GM23338 (cell line): Measurements from ENCODE around the gene HGF. TPM values are rescaled to one million over a fixed set of nuclear protein-coding genes. Genes with fewer than 3 reads are reported as not detected.

Experiments used
- ATAC-seq: fragments of 200-7000 bp; cut with Tn5 transposase; 3 replicates; pipeline ENCODE4 v1.9.1; 2020
- DNase-seq: peaks from one replicate; pipeline ENCODE4 v3.0.0-alpha.2; 2015; ENCODE audit warnings: low spot score
- H2AFZ ChIP-seq: fragments of 200-600 bp; sonication (generic); 2 replicates; pipeline ENCODE4 v1.8.0; 2016; ENCODE audit warnings: antibody characterized with exemption, mild to moderate bottlenecking, moderate library complexity
- H3F3A ChIP-seq: fragments of 200-600 bp; sonication (generic); replicated peaks from 2 replicates; pipeline ENCODE4 v1.8.0; 2017; ENCODE audit warnings: antibody characterized with exemption, mixed run types, low read depth
- H3K27ac ChIP-seq: fragments of 200-600 bp; sonication (generic); 2 replicates; pipeline ENCODE4 v1.6.1; 2016; ENCODE audit warnings: low read depth
- H3K27me3 ChIP-seq: fragments of 200-600 bp; sonication (generic); 2 replicates; pipeline ENCODE4 v1.8.0; 2016; ENCODE audit warnings: mild to moderate bottlenecking, mixed run types, moderate library complexity; ENCODE audit not compliant: insufficient read depth
- H3K36me3 ChIP-seq: fragments of 200-600 bp; sonication (generic); 2 replicates; pipeline ENCODE4 v1.8.0; 2016; ENCODE audit warnings: mild to moderate bottlenecking; ENCODE audit not compliant: insufficient read depth
- H3K4me1 ChIP-seq: fragments of 200-600 bp; sonication (generic); 2 replicates; pipeline ENCODE4 v1.8.0; 2016; ENCODE audit warnings: mild to moderate bottlenecking, moderate library complexity; ENCODE audit not compliant: insufficient read depth
- H3K4me2 ChIP-seq: fragments of 200-600 bp; sonication (generic); 2 replicates; pipeline ENCODE4 v1.7.1; 2017; ENCODE audit warnings: mixed run types
- H3K4me3 ChIP-seq: fragments of 200-600 bp; sonication (generic); 2 replicates; pipeline ENCODE4 v1.6.1; 2016; ENCODE audit warnings: mixed run types
- H3K79me2 ChIP-seq: fragments of 200-600 bp; sonication (generic); replicated peaks from 2 replicates; pipeline ENCODE4 v1.8.0; 2017; ENCODE audit warnings: mild to moderate bottlenecking; ENCODE audit not compliant: insufficient read depth
- H3K9me2 ChIP-seq: fragments of 200-600 bp; sonication (generic); 2 replicates; pipeline ENCODE4 v1.8.0; 2017; ENCODE audit not compliant: insufficient read depth
- H4K20me1 ChIP-seq: fragments of 200-600 bp; sonication (generic); replicated peaks from 2 replicates; pipeline ENCODE4 v1.8.0; 2017; ENCODE audit warnings: mild to moderate bottlenecking; ENCODE audit not compliant: insufficient read depth
- H3K27ac Mint-ChIP-seq: 2 replicates; pipeline ENCODE4 v1.8.0; 2020; ENCODE audit warnings: inconsistent platforms, mild to moderate bottlenecking, moderate library complexity, mixed read lengths
- H3K27me3 Mint-ChIP-seq: 3 replicates; pipeline ENCODE4 v1.8.0; 2022; ENCODE audit warnings: low read depth, mild to moderate bottlenecking, moderate library complexity, mixed read lengths, inconsistent platforms; ENCODE audit not compliant: insufficient read depth, poor library complexity
- H3K36me3 Mint-ChIP-seq: 3 replicates; pipeline ENCODE4 v1.8.0; 2021; ENCODE audit warnings: low read depth, mild to moderate bottlenecking, inconsistent platforms, moderate library complexity, mixed read lengths
- H3K4me1 Mint-ChIP-seq: 3 replicates; pipeline ENCODE4 v1.8.0; 2020; ENCODE audit warnings: mild to moderate bottlenecking, inconsistent platforms, mixed read lengths
- H3K4me3 Mint-ChIP-seq: 3 replicates; pipeline ENCODE4 v1.8.0; 2021; ENCODE audit warnings: moderate library complexity, mild to moderate bottlenecking, inconsistent platforms, mixed read lengths
- H3K9me3 Mint-ChIP-seq: 3 replicates; pipeline ENCODE4 v1.8.0; 2020; ENCODE audit warnings: moderate library complexity, mild to moderate bottlenecking, inconsistent platforms, mixed read lengths
- CREB1 ChIP-seq: fragments of 250-450 bp; sonication (Bioruptor Pico); IDR thresholded peaks from 2 replicates; pipeline ENCODE4 v1.5.0; 2020; ENCODE audit warnings: low read depth, mild to moderate bottlenecking, moderate library complexity
- EZH2 ChIP-seq: fragments of 200-600 bp; sonication (generic); IDR thresholded peaks from one replicate; pipeline ENCODE4 v1.8.0; 2017; ENCODE audit warnings: antibody characterized with exemption, mild to moderate bottlenecking, low read depth; ENCODE audit not compliant: unreplicated experiment
- EZH2phosphoT487 ChIP-seq: fragments of 200-600 bp; sonication (generic); IDR thresholded peaks from one replicate; pipeline ENCODE4 v1.8.1; 2018; ENCODE audit warnings: antibody characterized with exemption; ENCODE audit not compliant: unreplicated experiment
- JUNB ChIP-seq: IDR thresholded peaks from one replicate; pipeline ENCODE4 v1.6.1; 2016; ENCODE audit warnings: antibody characterized with exemption; ENCODE audit not compliant: unreplicated experiment
- NANOG ChIP-seq: IDR thresholded peaks from 2 replicates; pipeline ENCODE4 v1.6.1; 2016; ENCODE audit warnings: antibody characterized with exemption, borderline replicate concordance
- POLR2AphosphoS5 ChIP-seq: IDR thresholded peaks from 2 replicates; pipeline ENCODE4 v1.6.1; 2016; ENCODE audit warnings: antibody characterized with exemption, low read depth
- STAT1 ChIP-seq: IDR thresholded peaks from one replicate; pipeline ENCODE4 v1.6.1; 2016; ENCODE audit warnings: antibody characterized with exemption; ENCODE audit not compliant: unreplicated experiment
- ZNF114 ChIP-seq: fragments of 250-450 bp; sonication (Bioruptor Pico); IDR thresholded peaks from 2 replicates; pipeline ENCODE4 v1.5.0; 2020; ENCODE audit warnings: mild to moderate bottlenecking, moderate library complexity
- ZNF331 ChIP-seq: fragments of 250-450 bp; sonication (Bioruptor Pico); IDR thresholded peaks from 2 replicates; pipeline ENCODE4 v1.5.0; 2020; ENCODE audit warnings: low read depth, mild to moderate bottlenecking, moderate library complexity
- polyA plus RNA-seq: library from polyadenylated mRNA; unstranded; fragments of >200 nt; fragmentation: Nextera tagmentation; extraction: Ambion mirVana; gene quantifications from 2 replicates; pipeline ENCODE4 v1.2.1, GENCODE V29; 2016
- total RNA-seq: library from RNA; depleted of rRNA; stranded (reverse); fragments of >200 nt; shearing (Covaris generic); gene quantifications from 2 replicates; pipeline ENCODE4 v1.2.3, GENCODE V29; 2014
- TF ChIP-seq, protein P1 (sequence below): fragments of 250-450 bp; sonication (Bioruptor Pico); IDR thresholded peaks from 2 replicates; pipeline ENCODE4 v1.5.0; 2020; ENCODE audit warnings: mild to moderate bottlenecking, moderate library complexity
- TF ChIP-seq, protein P2 (sequence below), 2 experiments: fragments of 200-600 bp in 1 of 2; sonication (generic) in 1 of 2; conservative IDR thresholded peaks; 2 replicates each; pipeline versions ENCODE4 v1.5.1 to v1.6.1; 2016 to 2017; ENCODE audit warnings: antibody characterized with exemption in 2 of 2, low read depth in 2 of 2, mild to moderate bottlenecking in 2 of 2, moderate library complexity in 1 of 2
- TF ChIP-seq, protein P3 (sequence below): IDR thresholded peaks from 2 replicates; pipeline ENCODE4 v1.6.1; 2016; ENCODE audit warnings: antibody characterized with exemption
- TF ChIP-seq, protein P4 (sequence below): IDR thresholded peaks from one replicate; pipeline ENCODE4 v1.6.1; 2018; ENCODE audit warnings: antibody characterized with exemption; ENCODE audit not compliant: unreplicated experiment

HGF gene
- total and polyA plus RNA-seq, 2 experiments from 2014 or later, result 0.24 to 1.1 TPM

DNA sequence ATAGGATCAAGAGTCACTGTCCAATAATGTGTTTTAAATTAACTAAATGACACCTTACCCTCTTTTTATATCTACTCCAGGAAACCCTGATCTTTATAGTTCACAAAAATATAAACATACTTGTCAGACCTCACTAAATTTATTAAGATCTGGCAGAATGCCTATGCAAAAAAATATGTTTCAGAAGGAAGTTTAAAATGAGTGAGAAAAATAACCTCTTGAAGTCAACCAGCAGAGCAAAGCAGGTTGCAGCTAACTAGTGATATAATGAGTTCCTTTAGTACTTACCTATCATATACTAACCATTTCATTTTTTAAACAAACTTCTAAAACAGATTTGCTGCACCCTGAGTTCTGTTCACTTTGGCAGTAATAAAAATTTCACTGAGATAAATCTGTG lies 14.0 kb upstream of the HGF start (continued):
- TF ChIP-seq, protein P1, sequence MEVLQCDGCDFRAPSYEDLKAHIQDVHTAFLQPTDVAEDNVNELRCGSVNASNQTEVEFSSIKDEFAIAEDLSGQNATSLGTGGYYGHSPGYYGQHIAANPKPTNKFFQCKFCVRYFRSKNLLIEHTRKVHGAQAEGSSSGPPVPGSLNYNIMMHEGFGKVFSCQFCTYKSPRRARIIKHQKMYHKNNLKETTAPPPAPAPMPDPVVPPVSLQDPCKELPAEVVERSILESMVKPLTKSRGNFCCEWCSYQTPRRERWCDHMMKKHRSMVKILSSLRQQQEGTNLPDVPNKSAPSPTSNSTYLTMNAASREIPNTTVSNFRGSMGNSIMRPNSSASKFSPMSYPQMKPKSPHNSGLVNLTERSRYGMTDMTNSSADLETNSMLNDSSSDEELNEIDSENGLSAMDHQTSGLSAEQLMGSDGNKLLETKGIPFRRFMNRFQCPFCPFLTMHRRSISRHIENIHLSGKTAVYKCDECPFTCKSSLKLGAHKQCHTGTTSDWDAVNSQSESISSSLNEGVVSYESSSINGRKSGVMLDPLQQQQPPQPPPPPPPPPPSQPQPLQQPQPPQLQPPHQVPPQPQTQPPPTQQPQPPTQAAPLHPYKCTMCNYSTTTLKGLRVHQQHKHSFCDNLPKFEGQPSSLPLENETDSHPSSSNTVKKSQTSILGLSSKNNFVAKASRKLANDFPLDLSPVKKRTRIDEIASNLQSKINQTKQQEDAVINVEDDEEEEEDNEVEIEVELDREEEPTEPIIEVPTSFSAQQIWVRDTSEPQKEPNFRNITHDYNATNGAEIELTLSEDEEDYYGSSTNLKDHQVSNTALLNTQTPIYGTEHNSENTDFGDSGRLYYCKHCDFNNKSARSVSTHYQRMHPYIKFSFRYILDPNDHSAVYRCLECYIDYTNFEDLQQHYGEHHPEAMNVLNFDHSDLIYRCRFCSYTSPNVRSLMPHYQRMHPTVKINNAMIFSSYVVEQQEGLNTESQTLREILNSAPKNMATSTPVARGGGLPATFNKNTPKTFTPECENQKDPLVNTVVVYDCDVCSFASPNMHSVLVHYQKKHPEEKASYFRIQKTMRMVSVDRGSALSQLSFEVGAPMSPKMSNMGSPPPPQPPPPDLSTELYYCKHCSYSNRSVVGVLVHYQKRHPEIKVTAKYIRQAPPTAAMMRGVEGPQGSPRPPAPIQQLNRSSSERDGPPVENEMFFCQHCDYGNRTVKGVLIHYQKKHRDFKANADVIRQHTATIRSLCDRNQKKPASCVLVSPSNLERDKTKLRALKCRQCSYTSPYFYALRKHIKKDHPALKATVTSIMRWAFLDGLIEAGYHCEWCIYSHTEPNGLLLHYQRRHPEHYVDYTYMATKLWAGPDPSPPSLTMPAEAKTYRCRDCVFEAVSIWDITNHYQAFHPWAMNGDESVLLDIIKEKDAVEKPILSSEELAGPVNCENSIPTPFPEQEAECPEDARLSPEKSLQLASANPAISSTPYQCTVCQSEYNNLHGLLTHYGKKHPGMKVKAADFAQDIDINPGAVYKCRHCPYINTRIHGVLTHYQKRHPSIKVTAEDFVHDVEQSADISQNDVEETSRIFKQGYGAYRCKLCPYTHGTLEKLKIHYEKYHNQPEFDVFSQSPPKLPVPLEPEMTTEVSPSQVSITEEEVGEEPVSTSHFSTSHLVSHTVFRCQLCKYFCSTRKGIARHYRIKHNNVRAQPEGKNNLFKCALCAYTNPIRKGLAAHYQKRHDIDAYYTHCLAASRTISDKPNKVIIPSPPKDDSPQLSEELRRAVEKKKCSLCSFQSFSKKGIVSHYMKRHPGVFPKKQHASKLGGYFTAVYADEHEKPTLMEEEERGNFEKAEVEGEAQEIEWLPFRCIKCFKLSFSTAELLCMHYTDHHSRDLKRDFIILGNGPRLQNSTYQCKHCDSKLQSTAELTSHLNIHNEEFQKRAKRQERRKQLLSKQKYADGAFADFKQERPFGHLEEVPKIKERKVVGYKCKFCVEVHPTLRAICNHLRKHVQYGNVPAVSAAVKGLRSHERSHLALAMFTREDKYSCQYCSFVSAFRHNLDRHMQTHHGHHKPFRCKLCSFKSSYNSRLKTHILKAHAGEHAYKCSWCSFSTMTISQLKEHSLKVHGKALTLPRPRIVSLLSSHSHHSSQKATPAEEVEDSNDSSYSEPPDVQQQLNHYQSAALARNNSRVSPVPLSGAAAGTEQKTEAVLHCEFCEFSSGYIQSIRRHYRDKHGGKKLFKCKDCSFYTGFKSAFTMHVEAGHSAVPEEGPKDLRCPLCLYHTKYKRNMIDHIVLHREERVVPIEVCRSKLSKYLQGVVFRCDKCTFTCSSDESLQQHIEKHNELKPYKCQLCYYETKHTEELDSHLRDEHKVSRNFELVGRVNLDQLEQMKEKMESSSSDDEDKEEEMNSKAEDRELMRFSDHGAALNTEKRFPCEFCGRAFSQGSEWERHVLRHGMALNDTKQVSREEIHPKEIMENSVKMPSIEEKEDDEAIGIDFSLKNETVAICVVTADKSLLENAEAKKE (CRISPR knock-in tag), result no peak

DNA sequence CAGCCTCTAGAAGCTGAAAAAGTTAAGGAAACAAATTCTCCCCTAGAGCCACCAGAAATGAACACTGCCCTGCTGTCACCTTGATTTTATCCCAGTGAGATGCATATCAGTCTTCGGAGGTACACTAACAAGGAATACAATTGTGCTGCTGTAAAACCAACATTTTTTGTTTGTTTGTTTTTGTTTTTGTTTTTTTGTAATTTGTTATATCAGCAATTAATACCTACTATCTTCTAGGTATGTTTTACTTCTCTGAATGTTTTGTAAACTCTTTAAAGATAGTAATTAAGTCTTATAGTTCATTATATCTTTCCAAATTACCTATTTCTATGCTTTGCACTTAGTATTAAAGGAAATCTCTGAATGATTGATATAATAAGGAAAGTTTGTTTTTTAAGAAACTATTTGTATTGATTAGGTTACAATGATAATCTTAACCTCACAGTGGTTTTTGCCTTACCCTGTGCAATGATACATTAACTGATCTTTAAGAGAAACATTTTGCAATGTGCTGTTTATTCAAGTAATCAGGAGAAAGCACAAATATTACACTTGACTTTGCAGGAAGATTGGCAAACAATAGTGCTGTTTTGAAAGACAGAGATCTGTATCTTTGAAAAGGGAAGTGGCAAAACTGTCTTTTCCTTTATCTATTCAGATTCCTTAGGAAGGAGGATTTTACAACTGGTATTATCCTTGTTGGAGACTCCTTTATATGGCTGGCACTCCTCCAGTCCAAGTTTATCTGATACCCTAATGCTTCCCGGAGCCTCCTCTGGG lies 11.3 kb upstream of the HGF start:
- Histone ChIP-seq H3K36me3 (no peaks in the 10 kb centered on the region), H3K4me2 (no peak overlapping the region), H2AFZ (no peak overlapping the region), H3K27me3 (no peaks in the 10 kb centered on the region), H3K27ac (no peak overlapping the region), H3K4me1 (no peaks in the 10 kb centered on the region), H3K4me3 (no peak overlapping the region), H4K20me1 (no peaks in the 10 kb centered on the region), H3K79me2 (no peaks in the 10 kb centered on the region), H3F3A (no peaks in the 10 kb centered on the region), H3K9me2 (no peaks in the 10 kb centered on the region)
- peaks cover 2% of the 10 kb centered on the region for H3K27me3 Mint-ChIP-seq
- no peak for DNase-seq
- H3K9me3 Mint-ChIP-seq, result no peaks in the 10 kb centered on the region
- H3K4me1 Mint-ChIP-seq, result peaks cover 5% of the 10 kb centered on the region; the same call in 1 of the 3 replicates
- no peak overlapping the region for H3K27ac Mint-ChIP-seq
- no peaks in the 10 kb centered on the region for H3K36me3 Mint-ChIP-seq
- H3K4me3 Mint-ChIP-seq, result no peak overlapping the region
- ATAC-seq, result no peak
- TF ChIP-seq EZH2phosphoT487, result no peak
- no peak for TF ChIP-seq POLR2AphosphoS5
- TF ChIP-seq, protein P2, sequence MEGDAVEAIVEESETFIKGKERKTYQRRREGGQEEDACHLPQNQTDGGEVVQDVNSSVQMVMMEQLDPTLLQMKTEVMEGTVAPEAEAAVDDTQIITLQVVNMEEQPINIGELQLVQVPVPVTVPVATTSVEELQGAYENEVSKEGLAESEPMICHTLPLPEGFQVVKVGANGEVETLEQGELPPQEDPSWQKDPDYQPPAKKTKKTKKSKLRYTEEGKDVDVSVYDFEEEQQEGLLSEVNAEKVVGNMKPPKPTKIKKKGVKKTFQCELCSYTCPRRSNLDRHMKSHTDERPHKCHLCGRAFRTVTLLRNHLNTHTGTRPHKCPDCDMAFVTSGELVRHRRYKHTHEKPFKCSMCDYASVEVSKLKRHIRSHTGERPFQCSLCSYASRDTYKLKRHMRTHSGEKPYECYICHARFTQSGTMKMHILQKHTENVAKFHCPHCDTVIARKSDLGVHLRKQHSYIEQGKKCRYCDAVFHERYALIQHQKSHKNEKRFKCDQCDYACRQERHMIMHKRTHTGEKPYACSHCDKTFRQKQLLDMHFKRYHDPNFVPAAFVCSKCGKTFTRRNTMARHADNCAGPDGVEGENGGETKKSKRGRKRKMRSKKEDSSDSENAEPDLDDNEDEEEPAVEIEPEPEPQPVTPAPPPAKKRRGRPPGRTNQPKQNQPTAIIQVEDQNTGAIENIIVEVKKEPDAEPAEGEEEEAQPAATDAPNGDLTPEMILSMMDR (conservative IDR thresholded peaks at IDR 0.05; ENCODE audit: low read depth in 2 of 2), result no peak
- no peak for TF ChIP-seq CREB1 (CRISPR knock-in tag)
- TF ChIP-seq NANOG, result no peak
- no peak for TF ChIP-seq JUNB
- TF ChIP-seq EZH2, result no peak
- TF ChIP-seq ZNF114 (CRISPR knock-in tag), result no peak
- TF ChIP-seq, protein P3, sequence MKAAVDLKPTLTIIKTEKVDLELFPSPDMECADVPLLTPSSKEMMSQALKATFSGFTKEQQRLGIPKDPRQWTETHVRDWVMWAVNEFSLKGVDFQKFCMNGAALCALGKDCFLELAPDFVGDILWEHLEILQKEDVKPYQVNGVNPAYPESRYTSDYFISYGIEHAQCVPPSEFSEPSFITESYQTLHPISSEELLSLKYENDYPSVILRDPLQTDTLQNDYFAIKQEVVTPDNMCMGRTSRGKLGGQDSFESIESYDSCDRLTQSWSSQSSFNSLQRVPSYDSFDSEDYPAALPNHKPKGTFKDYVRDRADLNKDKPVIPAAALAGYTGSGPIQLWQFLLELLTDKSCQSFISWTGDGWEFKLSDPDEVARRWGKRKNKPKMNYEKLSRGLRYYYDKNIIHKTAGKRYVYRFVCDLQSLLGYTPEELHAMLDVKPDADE, result no peak
- TF ChIP-seq STAT1, result no peak
- TF ChIP-seq, protein P4, sequence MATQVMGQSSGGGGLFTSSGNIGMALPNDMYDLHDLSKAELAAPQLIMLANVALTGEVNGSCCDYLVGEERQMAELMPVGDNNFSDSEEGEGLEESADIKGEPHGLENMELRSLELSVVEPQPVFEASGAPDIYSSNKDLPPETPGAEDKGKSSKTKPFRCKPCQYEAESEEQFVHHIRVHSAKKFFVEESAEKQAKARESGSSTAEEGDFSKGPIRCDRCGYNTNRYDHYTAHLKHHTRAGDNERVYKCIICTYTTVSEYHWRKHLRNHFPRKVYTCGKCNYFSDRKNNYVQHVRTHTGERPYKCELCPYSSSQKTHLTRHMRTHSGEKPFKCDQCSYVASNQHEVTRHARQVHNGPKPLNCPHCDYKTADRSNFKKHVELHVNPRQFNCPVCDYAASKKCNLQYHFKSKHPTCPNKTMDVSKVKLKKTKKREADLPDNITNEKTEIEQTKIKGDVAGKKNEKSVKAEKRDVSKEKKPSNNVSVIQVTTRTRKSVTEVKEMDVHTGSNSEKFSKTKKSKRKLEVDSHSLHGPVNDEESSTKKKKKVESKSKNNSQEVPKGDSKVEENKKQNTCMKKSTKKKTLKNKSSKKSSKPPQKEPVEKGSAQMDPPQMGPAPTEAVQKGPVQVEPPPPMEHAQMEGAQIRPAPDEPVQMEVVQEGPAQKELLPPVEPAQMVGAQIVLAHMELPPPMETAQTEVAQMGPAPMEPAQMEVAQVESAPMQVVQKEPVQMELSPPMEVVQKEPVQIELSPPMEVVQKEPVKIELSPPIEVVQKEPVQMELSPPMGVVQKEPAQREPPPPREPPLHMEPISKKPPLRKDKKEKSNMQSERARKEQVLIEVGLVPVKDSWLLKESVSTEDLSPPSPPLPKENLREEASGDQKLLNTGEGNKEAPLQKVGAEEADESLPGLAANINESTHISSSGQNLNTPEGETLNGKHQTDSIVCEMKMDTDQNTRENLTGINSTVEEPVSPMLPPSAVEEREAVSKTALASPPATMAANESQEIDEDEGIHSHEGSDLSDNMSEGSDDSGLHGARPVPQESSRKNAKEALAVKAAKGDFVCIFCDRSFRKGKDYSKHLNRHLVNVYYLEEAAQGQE, result no peak
- no peak for TF ChIP-seq ZNF331 (CRISPR knock-in tag)
